ENCODE results near the gene AGMO. TPM values are rescaled to one million over a fixed set of nuclear protein-coding genes. Genes with fewer than 3 reads are reported as not detected.

The AGMO gene
- polyA plus RNA-seq, 3 donors: not detected

- intact Hi-C loops (cut with micrococcal nuclease): no loop called here
- H3K4me1 Mint-ChIP-seq: no peaks in the 10 kb centered on the region
- Histone ChIP-seq H3K4me2 (replicated peaks; ENCODE audit: extremely low read depth, low read length, poor library complexity, severe bottlenecking) (no peak overlapping the region), H3K4me3 (replicated peaks in 1 of 3; ENCODE audit: low read depth in 2 of 3, low read length in 3 of 3) (no peak overlapping the region), H3K27me3 (ENCODE audit: control insufficient read depth in 2 of 2, insufficient read depth in 2 of 2, low read length in 2 of 2) (no peaks in the 10 kb centered on the region), H3K9ac (ENCODE audit: insufficient read depth, low read length, poor library complexity, severe bottlenecking) (no peak overlapping the region), H2AFZ (ENCODE audit: insufficient read depth, low read depth, low read length, poor library complexity, severe bottlenecking) (no peak overlapping the region), H4K20me1 (ENCODE audit: insufficient read depth, low read length) (no peaks in the 10 kb centered on the region), H3K36me3 (replicated peaks in 1 of 2; ENCODE audit: control insufficient read depth in 1 of 2, insufficient read depth in 2 of 2, low read length in 2 of 2) (no peaks in the 10 kb centered on the region), H3K9me3 (replicated peaks in 1 of 2; ENCODE audit: control insufficient read depth in 1 of 2, insufficient read depth in 1 of 2, low read length in 2 of 2) (peaks cover 5 to 12% of the 10 kb centered on the region in 2 donors), H3K4me1 (ENCODE audit: control insufficient read depth in 1 of 2, insufficient read depth in 2 of 2, low read length in 2 of 2) (no peaks in the 10 kb centered on the region), H3K27ac (ENCODE audit: low read depth in 1 of 2, low read length in 2 of 2) (no peak overlapping the region), H3K79me2 (ENCODE audit: insufficient read depth, low read length) (no peaks in the 10 kb centered on the region)
- no CpG with 5 or more reads among the region's 4 CpGs for WGBS (ENCODE audit: insufficient coverage)
- no peaks in the 10 kb centered on the region for H3K36me3 Mint-ChIP-seq
- no peak for TF ChIP-seq CTCF (IDR thresholded peaks at IDR 0.05)
- H3K9me3 Mint-ChIP-seq: peaks cover 0 to 15% (median 8%) of the 10 kb centered on the region in 7 donors
- no peak for DNase-seq
- H3K4me3 Mint-ChIP-seq: no peak overlapping the region
- H3K27me3 Mint-ChIP-seq (ENCODE audit: low read depth in 3 of 3): no peaks in the 10 kb centered on the region
- no peak overlapping the region for H3K27ac Mint-ChIP-seq
Observed at GRCh38 chr7:15515252-15515651, 46.6 kb downstream of the AGMO start.

- no peak overlapping the region for H3K4me2 ChIP-seq (replicated peaks; ENCODE audit: extremely low read depth, low read length, poor library complexity, severe bottlenecking)
- no peaks in the 10 kb centered on the region for H3K27me3 Mint-ChIP-seq (ENCODE audit: low read depth in 3 of 3)
- WGBS (ENCODE audit: insufficient coverage): no CpG with 5 or more reads among the region's 3 CpGs
Observed at GRCh38 chr7:15508258-15508657, 53.6 kb downstream of the AGMO start.

More at GRCh38 chr7:15508258-15508657, 53.6 kb downstream of the AGMO start:
- TF ChIP-seq CTCF (IDR thresholded peaks at IDR 0.05): no peak
- no peaks in the 10 kb centered on the region for H3K4me1 Mint-ChIP-seq
- H3K9me3 ChIP-seq (replicated peaks in 1 of 2; ENCODE audit: control insufficient read depth in 1 of 2, insufficient read depth in 1 of 2, low read length in 2 of 2): no peaks in the 10 kb centered on the region
- no peaks in the 10 kb centered on the region for H3K27me3 ChIP-seq (ENCODE audit: control insufficient read depth in 2 of 2, insufficient read depth in 2 of 2, low read length in 2 of 2)
- no peak overlapping the region for H2AFZ ChIP-seq (ENCODE audit: insufficient read depth, low read depth, low read length, poor library complexity, severe bottlenecking)
- intact Hi-C loops (cut with micrococcal nuclease): no loop called here
- no peak overlapping the region for H3K9ac ChIP-seq (ENCODE audit: insufficient read depth, low read length, poor library complexity, severe bottlenecking)
- no peak overlapping the region for H3K4me3 ChIP-seq (replicated peaks in 1 of 3; ENCODE audit: low read depth in 2 of 3, low read length in 3 of 3)
- no peaks in the 10 kb centered on the region for H3K4me1 ChIP-seq (ENCODE audit: control insufficient read depth in 1 of 2, insufficient read depth in 2 of 2, low read length in 2 of 2)
- no peak for DNase-seq
- no peak overlapping the region for H3K4me3 Mint-ChIP-seq
- H3K36me3 Mint-ChIP-seq: no peaks in the 10 kb centered on the region
- no peak overlapping the region for H3K27ac ChIP-seq (ENCODE audit: low read depth in 1 of 2, low read length in 2 of 2)
- no peaks in the 10 kb centered on the region for H4K20me1 ChIP-seq (ENCODE audit: insufficient read depth, low read length)
- no peak overlapping the region for H3K27ac Mint-ChIP-seq
- H3K36me3 ChIP-seq (replicated peaks in 1 of 2; ENCODE audit: control insufficient read depth in 1 of 2, insufficient read depth in 2 of 2, low read length in 2 of 2): no peaks in the 10 kb centered on the region
- H3K9me3 Mint-ChIP-seq: no peaks in the 10 kb centered on the region
- no peaks in the 10 kb centered on the region for H3K79me2 ChIP-seq (ENCODE audit: insufficient read depth, low read length)
